AG04449 (cell line): ENCODE data around the gene DNMT3L.

Source experiments
- CTCF ChIA-PET: fragments of 350-600 bp; formaldehyde crosslinking; extraction: SDS; loops from one replicate; lab custom pipeline; 2021; ENCODE audit warnings: antibody characterized with exemption; lab: Yijun Ruan, JAX
- POLR2A ChIA-PET: fragments of 400-600, 350-600 bp; formaldehyde crosslinking; extraction: SDS; loops from one replicate; lab custom pipeline; 2020; ENCODE audit warnings: antibody characterized with exemption, inconsistent platforms; lab: Yijun Ruan, JAX
- DNase-seq: peaks from one replicate; pipeline ENCODE4 v3.0.0-alpha.2; 2010; ENCODE audit warnings: low read depth, low spot score
- H3K4me3 ChIP-seq: 2 replicates; pipeline ENCODE4 v1.5.1; 2011; ENCODE audit warnings: low read depth, mild to moderate bottlenecking, control low read depth, low read length
- TF ChIP-seq, protein P1 (sequence below): IDR thresholded peaks from one replicate; pipeline ENCODE4 v1.5.1; 2011; ENCODE audit warnings: mild to moderate bottlenecking, moderate library complexity, low read length, control low read depth, inconsistent platforms; ENCODE audit not compliant: insufficient read depth; ENCODE audit errors: missing control alignments

The DNMT3L gene

GRCh38 chr21:44281801-44282200 is 20.1 kb upstream of the DNMT3L start:
- H3K4me3 ChIP-seq: no peak overlapping the region
- ChIA-PET CTCF (no interaction called here), POLR2A (no interaction called here)
- TF ChIP-seq, protein P1, sequence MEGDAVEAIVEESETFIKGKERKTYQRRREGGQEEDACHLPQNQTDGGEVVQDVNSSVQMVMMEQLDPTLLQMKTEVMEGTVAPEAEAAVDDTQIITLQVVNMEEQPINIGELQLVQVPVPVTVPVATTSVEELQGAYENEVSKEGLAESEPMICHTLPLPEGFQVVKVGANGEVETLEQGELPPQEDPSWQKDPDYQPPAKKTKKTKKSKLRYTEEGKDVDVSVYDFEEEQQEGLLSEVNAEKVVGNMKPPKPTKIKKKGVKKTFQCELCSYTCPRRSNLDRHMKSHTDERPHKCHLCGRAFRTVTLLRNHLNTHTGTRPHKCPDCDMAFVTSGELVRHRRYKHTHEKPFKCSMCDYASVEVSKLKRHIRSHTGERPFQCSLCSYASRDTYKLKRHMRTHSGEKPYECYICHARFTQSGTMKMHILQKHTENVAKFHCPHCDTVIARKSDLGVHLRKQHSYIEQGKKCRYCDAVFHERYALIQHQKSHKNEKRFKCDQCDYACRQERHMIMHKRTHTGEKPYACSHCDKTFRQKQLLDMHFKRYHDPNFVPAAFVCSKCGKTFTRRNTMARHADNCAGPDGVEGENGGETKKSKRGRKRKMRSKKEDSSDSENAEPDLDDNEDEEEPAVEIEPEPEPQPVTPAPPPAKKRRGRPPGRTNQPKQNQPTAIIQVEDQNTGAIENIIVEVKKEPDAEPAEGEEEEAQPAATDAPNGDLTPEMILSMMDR: no peak
- no peak for DNase-seq

- H3K4me3 ChIP-seq: no peak overlapping the region
- POLR2A ChIA-PET: no interaction called here
- no peak for DNase-seq
- TF ChIP-seq, protein P1: no peak
- CTCF ChIA-PET: no interaction called here
These were observed 17.9 kb upstream of the DNMT3L start for GRCh38 chr21:44279354-44280260.

GRCh38 chr21:44275041-44275440 is 13.3 kb upstream of the DNMT3L start:
- H3K4me3 ChIP-seq: no peak overlapping the region
- ChIA-PET POLR2A (no interaction called here), CTCF (interaction anchor here (3.4 kb wide), 1 partner anchor 22 kb away, joined by 13 read pairs; no protein-coding TSS in a partner anchor)
- TF ChIP-seq, protein P1: no peak
- no peak for DNase-seq

DNA sequence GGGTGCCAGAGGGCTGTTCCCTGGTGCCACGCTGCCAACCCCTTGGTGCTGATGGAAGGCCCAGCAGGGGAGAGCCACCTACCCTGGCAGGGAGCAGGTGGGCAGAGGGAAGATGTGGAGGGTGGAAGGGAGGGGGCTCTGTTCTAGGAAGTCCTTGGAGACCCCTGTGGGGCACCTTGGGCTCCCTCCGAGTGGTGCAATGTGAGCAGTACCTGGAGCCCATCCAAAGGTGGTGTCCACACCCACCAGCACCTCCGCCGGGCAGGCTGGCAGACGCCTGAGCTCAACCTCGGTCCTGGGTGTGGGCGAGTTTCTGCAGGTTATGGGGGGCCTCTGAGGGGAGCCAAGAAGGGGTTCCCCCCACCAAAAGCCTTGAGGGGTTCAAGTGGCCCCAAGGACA is 11.3 kb upstream of the DNMT3L start:
- no peak for DNase-seq
- no peak overlapping the region for H3K4me3 ChIP-seq
- ChIA-PET CTCF (interaction anchor here (3.4 kb wide), 1 partner anchor 24 kb away, joined by 13 read pairs; no protein-coding TSS in a partner anchor), POLR2A (no interaction called here)
- TF ChIP-seq, protein P1: no peak

GRCh38 chr21:44272284-44272858 is 10.7 kb upstream of the DNMT3L start:
- no peak overlapping the region for H3K4me3 ChIP-seq
- TF ChIP-seq, protein P1: no peak
- DNase-seq: no peak
- POLR2A ChIA-PET: no interaction called here
- CTCF ChIA-PET: interaction anchor here (3.4 kb wide), 1 partner anchor 25 kb away, joined by 13 read pairs; no protein-coding TSS in a partner anchor
